ACC112 (cell line): ENCODE results near the gene PGAP3.

Experiments
- H2AFZ ChIP-seq: fragments of 200-600 bp; sonication (generic); one replicate; pipeline ENCODE4 v1.6.0; 2017; ENCODE audit warnings: antibody characterized with exemption, low read length; ENCODE audit not compliant: unreplicated experiment
- H3K27ac ChIP-seq: fragments of 200-600 bp; sonication (generic); 2 replicates; pipeline ENCODE4 v1.5.1; 2014; ENCODE audit warnings: low read depth, mild to moderate bottlenecking, antibody characterized with exemption, low read length, moderate library complexity
- H3K27me3 ChIP-seq: fragments of 200-600 bp; sonication (generic); 2 replicates; pipeline ENCODE4 v1.6.1; 2014; ENCODE audit warnings: mild to moderate bottlenecking, antibody characterized with exemption, low read length, moderate library complexity, mixed read lengths; ENCODE audit not compliant: insufficient read depth
- H3K36me3 ChIP-seq: fragments of 200-600 bp; sonication (generic); 2 replicates; pipeline ENCODE4 v1.6.1; 2016; ENCODE audit warnings: mild to moderate bottlenecking, antibody characterized with exemption, low read length, moderate library complexity, mixed read lengths; ENCODE audit not compliant: insufficient read depth
- H3K4me1 ChIP-seq: fragments of 200-600 bp; sonication (generic); one replicate; pipeline ENCODE4 v1.6.1; 2016; ENCODE audit warnings: low read length, mixed read lengths; ENCODE audit not compliant: insufficient read depth, unreplicated experiment, control insufficient read depth
- H3K4me3 ChIP-seq: fragments of 200-600 bp; sonication (generic); 2 replicates; pipeline ENCODE4 v1.5.1; 2014; ENCODE audit warnings: mild to moderate bottlenecking, low read depth, low read length
- H3K79me2 ChIP-seq: fragments of 200-600 bp; sonication (generic); one replicate; pipeline ENCODE4 v1.6.0; 2016; ENCODE audit warnings: low read length; ENCODE audit not compliant: control insufficient read depth, unreplicated experiment, insufficient read depth

PGAP3 gene

GRCh38 chr17:39624313-39624712 is 63.5 kb downstream of the PGAP3 start:
- Histone ChIP-seq H3K36me3 (no peaks in the 10 kb centered on the region), H3K79me2 (no peaks in the 10 kb centered on the region), H2AFZ (no peak overlapping the region), H3K4me3 (no peak overlapping the region), H3K4me1 (peaks cover 7% of the 10 kb centered on the region), H3K27ac (no peak overlapping the region), H3K27me3 (peaks cover 48% of the 10 kb centered on the region)

DNA sequence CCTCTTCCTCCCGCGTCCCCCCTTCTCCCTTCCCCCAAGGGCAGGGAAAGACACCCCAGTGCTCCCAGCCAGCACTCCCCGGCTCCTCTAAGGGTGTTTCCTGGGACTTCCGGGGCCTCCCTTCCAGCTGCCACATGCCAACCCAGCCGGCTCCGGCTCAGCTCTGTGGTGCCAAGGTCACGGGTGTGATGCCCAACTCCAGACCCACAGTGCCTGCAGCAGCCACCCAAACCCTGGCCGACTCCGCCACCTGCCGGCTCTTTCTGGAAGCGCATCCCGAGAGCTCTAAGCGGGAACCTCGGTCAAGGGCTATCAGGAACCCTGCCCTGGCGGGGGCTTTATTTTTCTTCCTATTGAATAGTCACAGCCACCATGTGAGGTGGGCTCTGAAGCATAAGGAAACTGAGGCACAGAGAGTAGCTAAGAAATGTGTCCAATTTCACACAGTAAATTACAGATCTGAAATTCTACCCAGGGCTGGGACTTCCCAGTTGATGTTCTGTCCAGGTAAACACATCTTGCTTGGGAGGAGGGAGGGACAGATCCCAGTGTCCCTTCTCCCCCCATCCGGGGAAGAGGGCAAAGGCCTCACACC is 64.4 kb downstream of the PGAP3 start:
- Histone ChIP-seq H3K4me3 (no peak overlapping the region), H3K4me1 (peaks cover 7% of the 10 kb centered on the region), H3K27me3 (peaks cover 41% of the 10 kb centered on the region), H3K27ac (no peak overlapping the region), H3K79me2 (no peaks in the 10 kb centered on the region), H2AFZ (no peak overlapping the region), H3K36me3 (no peaks in the 10 kb centered on the region)

DNA sequence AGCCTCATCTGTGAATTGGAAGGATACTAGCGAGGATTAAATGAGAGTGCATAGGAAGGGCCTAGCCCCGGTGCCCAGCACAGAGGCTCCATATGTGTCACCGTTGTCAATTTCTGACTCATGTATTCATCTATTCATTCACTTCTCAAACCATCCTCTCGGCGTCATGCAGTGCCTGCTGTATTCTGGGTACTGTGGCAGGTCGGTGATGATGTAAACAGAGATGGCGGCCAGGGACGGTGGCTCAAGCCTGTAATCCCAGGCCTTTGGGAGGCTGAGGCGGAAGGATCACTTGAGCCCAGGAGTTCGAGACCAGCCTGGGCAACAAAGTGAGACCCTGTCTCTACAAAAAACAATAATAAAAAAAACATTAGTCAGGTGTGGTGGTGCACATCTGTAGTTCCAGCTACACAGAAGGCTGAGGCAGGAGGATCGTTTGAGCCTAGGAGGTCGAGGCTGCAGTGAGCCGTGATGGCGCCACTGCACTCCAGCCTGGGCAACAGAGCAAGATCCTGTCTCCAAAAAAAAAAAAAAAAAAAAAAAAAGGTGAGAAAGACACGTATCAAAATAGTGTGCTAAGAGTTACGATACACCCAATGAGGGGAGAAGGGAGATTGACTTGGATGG is 65.4 kb downstream of the PGAP3 start:
- Histone ChIP-seq H3K4me3 (peak overlapping the region; percentile 55), H3K27ac (no peak overlapping the region)

GRCh38 chr17:39621523-39622379 is 66.1 kb downstream of the PGAP3 start:
- no peak overlapping the region for H3K27ac ChIP-seq
- H3K4me3 ChIP-seq, result peak overlapping the region; percentile 55
- no peaks in the 10 kb centered on the region for H3K79me2 ChIP-seq
- H3K36me3 ChIP-seq, result no peaks in the 10 kb centered on the region
- H3K4me1 ChIP-seq, result peaks cover 5% of the 10 kb centered on the region
- peaks cover 28% of the 10 kb centered on the region for H3K27me3 ChIP-seq
- H2AFZ ChIP-seq, result no peak overlapping the region

More for the DNA sequence above, 65.4 kb downstream of the PGAP3 start:
- Histone ChIP-seq H3K27me3 (peaks cover 31% of the 10 kb centered on the region), H2AFZ (no peak overlapping the region), H3K79me2 (no peaks in the 10 kb centered on the region), H3K4me1 (peaks cover 7% of the 10 kb centered on the region), H3K36me3 (no peaks in the 10 kb centered on the region)
